ENCODE results near the gene RPUSD3.

GRCh38 chr3:9867106-9867505 lies 23.3 kb upstream of the RPUSD3 start:
- TF ChIP-seq CBX8 (IDR thresholded peaks at IDR 0.05) (no peak), MAFK (IDR thresholded peaks at IDR 0.05; ENCODE audit: partially characterized antibody) (no peak), MAZ (IDR thresholded peaks at IDR 0.05; ENCODE audit: borderline replicate concordance, low read depth, low read length) (no peak), ZNF302 (CRISPR knock-in tag; IDR thresholded peaks at IDR 0.05) (no peak), NFE2L2 (conservative IDR thresholded peaks at IDR 0.05; ENCODE audit: low read length) (no peak), CEBPB (IDR thresholded peaks at IDR 0.05) (no peak), MYC (IDR thresholded peaks at IDR 0.05; ENCODE audit: borderline replicate concordance, low read length) (no peak), CBX2 (IDR thresholded peaks at IDR 0.05; ENCODE audit: borderline replicate concordance, low read depth) (no peak), POLR2A (IDR thresholded peaks at IDR 0.05; ENCODE audit: low read length) (no peak)
- TF ChIP-seq, protein P1, sequence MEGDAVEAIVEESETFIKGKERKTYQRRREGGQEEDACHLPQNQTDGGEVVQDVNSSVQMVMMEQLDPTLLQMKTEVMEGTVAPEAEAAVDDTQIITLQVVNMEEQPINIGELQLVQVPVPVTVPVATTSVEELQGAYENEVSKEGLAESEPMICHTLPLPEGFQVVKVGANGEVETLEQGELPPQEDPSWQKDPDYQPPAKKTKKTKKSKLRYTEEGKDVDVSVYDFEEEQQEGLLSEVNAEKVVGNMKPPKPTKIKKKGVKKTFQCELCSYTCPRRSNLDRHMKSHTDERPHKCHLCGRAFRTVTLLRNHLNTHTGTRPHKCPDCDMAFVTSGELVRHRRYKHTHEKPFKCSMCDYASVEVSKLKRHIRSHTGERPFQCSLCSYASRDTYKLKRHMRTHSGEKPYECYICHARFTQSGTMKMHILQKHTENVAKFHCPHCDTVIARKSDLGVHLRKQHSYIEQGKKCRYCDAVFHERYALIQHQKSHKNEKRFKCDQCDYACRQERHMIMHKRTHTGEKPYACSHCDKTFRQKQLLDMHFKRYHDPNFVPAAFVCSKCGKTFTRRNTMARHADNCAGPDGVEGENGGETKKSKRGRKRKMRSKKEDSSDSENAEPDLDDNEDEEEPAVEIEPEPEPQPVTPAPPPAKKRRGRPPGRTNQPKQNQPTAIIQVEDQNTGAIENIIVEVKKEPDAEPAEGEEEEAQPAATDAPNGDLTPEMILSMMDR (IDR thresholded peaks at IDR 0.05) = no peak
- TF ChIP-seq, protein P2, sequence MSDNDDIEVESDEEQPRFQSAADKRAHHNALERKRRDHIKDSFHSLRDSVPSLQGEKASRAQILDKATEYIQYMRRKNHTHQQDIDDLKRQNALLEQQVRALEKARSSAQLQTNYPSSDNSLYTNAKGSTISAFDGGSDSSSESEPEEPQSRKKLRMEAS (IDR thresholded peaks at IDR 0.05) = no peak
- TF ChIP-seq, protein P3, sequence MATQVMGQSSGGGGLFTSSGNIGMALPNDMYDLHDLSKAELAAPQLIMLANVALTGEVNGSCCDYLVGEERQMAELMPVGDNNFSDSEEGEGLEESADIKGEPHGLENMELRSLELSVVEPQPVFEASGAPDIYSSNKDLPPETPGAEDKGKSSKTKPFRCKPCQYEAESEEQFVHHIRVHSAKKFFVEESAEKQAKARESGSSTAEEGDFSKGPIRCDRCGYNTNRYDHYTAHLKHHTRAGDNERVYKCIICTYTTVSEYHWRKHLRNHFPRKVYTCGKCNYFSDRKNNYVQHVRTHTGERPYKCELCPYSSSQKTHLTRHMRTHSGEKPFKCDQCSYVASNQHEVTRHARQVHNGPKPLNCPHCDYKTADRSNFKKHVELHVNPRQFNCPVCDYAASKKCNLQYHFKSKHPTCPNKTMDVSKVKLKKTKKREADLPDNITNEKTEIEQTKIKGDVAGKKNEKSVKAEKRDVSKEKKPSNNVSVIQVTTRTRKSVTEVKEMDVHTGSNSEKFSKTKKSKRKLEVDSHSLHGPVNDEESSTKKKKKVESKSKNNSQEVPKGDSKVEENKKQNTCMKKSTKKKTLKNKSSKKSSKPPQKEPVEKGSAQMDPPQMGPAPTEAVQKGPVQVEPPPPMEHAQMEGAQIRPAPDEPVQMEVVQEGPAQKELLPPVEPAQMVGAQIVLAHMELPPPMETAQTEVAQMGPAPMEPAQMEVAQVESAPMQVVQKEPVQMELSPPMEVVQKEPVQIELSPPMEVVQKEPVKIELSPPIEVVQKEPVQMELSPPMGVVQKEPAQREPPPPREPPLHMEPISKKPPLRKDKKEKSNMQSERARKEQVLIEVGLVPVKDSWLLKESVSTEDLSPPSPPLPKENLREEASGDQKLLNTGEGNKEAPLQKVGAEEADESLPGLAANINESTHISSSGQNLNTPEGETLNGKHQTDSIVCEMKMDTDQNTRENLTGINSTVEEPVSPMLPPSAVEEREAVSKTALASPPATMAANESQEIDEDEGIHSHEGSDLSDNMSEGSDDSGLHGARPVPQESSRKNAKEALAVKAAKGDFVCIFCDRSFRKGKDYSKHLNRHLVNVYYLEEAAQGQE (IDR thresholded peaks at IDR 0.05) = no peak
